Ascending aorta (tissue), 2 donors: ENCODE measurements around the gene EIF4H. TPM values are rescaled to one million over a fixed set of nuclear protein-coding genes. Genes with fewer than 3 reads are reported as not detected.

Experiments used
- DNase-seq, 2 donors: peaks; one replicate each; pipeline ENCODE4 v3.0.0-alpha.2; 2019; ENCODE audit warnings: low spot score in 2 of 2
- H3K27ac ChIP-seq, 2 donors: fragments of 200-600 bp; sonication (generic); one replicate each; pipeline ENCODE4 v1.5.1; 2016 to 2017; ENCODE audit warnings: mild to moderate bottlenecking in 1 of 2
- H3K27me3 ChIP-seq: fragments of 200-600 bp; sonication (generic); one replicate; pipeline ENCODE4 v1.5.1; 2017
- H3K36me3 ChIP-seq, 2 donors: fragments of 200-600 bp; sonication (generic); one replicate each; pipeline ENCODE4 v1.5.1; 2016
- H3K4me1 ChIP-seq, 2 donors: fragments of 200-600 bp; sonication (generic); one replicate each; pipeline ENCODE4 v1.5.1; 2016 to 2017; ENCODE audit warnings: mild to moderate bottlenecking in 1 of 2
- H3K4me3 ChIP-seq, 2 donors: fragments of 200-600 bp; sonication (generic); one replicate each; pipeline ENCODE4 v1.5.1; 2016 to 2017; ENCODE audit warnings: mild to moderate bottlenecking in 1 of 2
- H3K9me3 ChIP-seq, 2 donors: fragments of 200-600 bp; sonication (generic); one replicate each; pipeline ENCODE4 v1.5.1; 2016
- CTCF ChIP-seq, 3 experiments: fragments of 200-600 bp in 2 of 3; fragments of 450-650 bp in 1 of 3; sonication (generic) in 2 of 3; IDR thresholded peaks; one replicate each; pipeline ENCODE4 v1.5.1; 2016 to 2019; ENCODE audit warnings: antibody characterized with exemption in 3 of 3, mild to moderate bottlenecking in 1 of 3, moderate library complexity in 1 of 3
- intact Hi-C: fragments of 100-400 bp; cut with DNase I; formaldehyde crosslinking; loops from one replicate; pipeline ENCODE4 v1.15.1; 2023
- total RNA-seq: library from RNA; depleted of rRNA; stranded (reverse); fragments of >200 nt; gene quantifications from one replicate; pipeline ENCODE4 v1.1.0, GENCODE V29; 2016

The EIF4H gene
- total RNA-seq, 1 donor from 2014 or later = 150 TPM

GRCh38 chr7:74231232-74231590, 57.1 kb downstream of the EIF4H start:
- no peak for TF ChIP-seq CTCF (IDR thresholded peaks at IDR 0.05)
- Histone ChIP-seq H3K36me3 (peaks cover 20 to 37% of the 10 kb centered on the region in 2 donors), H3K4me3 (no peak overlapping the region), H3K4me1 (no peaks in the 10 kb centered on the region), H3K27me3 (no peaks in the 10 kb centered on the region), H3K27ac (no peak overlapping the region), H3K9me3 (no peaks in the 10 kb centered on the region)
- intact Hi-C loops = no loop called here
- no peak for DNase-seq

- peaks cover 23 to 61% of the 10 kb centered on the region in 2 donors for H3K36me3 ChIP-seq
- H3K4me3 ChIP-seq = no peak overlapping the region
- H3K27ac ChIP-seq = no peak overlapping the region
- H3K4me1 ChIP-seq = no peaks in the 10 kb centered on the region
- intact Hi-C loops = no loop called here
- no peaks in the 10 kb centered on the region for H3K9me3 ChIP-seq
- no peak for DNase-seq
- H3K27me3 ChIP-seq = no peaks in the 10 kb centered on the region
- TF ChIP-seq CTCF (IDR thresholded peaks at IDR 0.05) = no peak
Measured at GRCh38 chr7:74233655-74234285, 59.6 kb downstream of the EIF4H start.

GRCh38 chr7:74235518-74236268, 61.5 kb downstream of the EIF4H start:
- peaks cover 30 to 73% of the 10 kb centered on the region in 2 donors for H3K36me3 ChIP-seq
- no peaks in the 10 kb centered on the region for H3K27me3 ChIP-seq
- H3K9me3 ChIP-seq = no peaks in the 10 kb centered on the region
- TF ChIP-seq CTCF (IDR thresholded peaks at IDR 0.05) = no peak
- intact Hi-C loops = no loop called here
- no peak overlapping the region for H3K27ac ChIP-seq
- H3K4me1 ChIP-seq = no peaks in the 10 kb centered on the region
- H3K4me3 ChIP-seq = no peak overlapping the region
- DNase-seq = no peak

- no peaks in the 10 kb centered on the region for H3K9me3 ChIP-seq
- intact Hi-C loops = no loop called here
- H3K36me3 ChIP-seq = peaks cover 30 to 75% of the 10 kb centered on the region in 2 donors
- no peak for DNase-seq
- TF ChIP-seq CTCF (IDR thresholded peaks at IDR 0.05) = no peak
- H3K4me1 ChIP-seq = no peaks in the 10 kb centered on the region
- H3K27me3 ChIP-seq = no peaks in the 10 kb centered on the region
- H3K4me3 ChIP-seq = no peak overlapping the region
- H3K27ac ChIP-seq = no peak overlapping the region
Measured at GRCh38 chr7:74236284-74236683, 62.1 kb downstream of the EIF4H start.

GRCh38 chr7:74240482-74240881, 66.3 kb downstream of the EIF4H start:
- no peak for TF ChIP-seq CTCF (IDR thresholded peaks at IDR 0.05)
- intact Hi-C loops = no loop called here
- Histone ChIP-seq H3K4me1 (no peaks in the 10 kb centered on the region), H3K4me3 (no peak overlapping the region), H3K27ac (no peak overlapping the region), H3K9me3 (no peaks in the 10 kb centered on the region), H3K27me3 (no peaks in the 10 kb centered on the region), H3K36me3 (peaks cover 19 to 93% of the 10 kb centered on the region in 2 donors)
- DNase-seq = no peak
